ENCODE data around the gene INMT.
"Not testable (repeated sequence)": the region's sequence is repeated elsewhere in the genome, so short reads cannot be mapped to it uniquely, and the experiment has no call there.

The INMT gene

DNA sequence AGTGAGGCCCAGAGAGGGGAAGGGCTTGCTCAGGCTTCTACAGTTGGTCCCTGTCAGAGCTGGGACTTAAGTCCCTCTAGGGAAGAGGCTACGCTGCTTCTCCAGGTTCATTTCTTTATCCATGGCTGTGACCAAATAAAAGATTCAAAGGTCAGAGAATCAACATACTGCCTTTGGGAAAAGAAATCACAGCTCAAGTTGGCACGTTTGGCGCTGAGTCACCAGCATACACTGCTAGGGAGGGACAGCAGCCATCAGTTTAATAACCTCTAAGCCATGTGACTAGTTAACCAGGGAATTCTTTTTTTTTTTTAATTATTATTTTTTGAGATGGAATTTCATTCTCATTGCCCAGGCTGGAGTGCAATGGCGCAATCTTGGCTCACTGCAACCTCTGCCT is 41.3 kb upstream of the INMT start:
- H3K27me3 ChIP-seq (ENCODE audit: control insufficient read depth, insufficient read depth, low read length): no peaks in the 10 kb centered on the region
- no peak overlapping the region for H3K9ac ChIP-seq (ENCODE audit: low read depth, low read length)
- H3K4me1 ChIP-seq (ENCODE audit: control insufficient read depth, insufficient read depth, low read length): peaks cover 8% of the 10 kb centered on the region; the same call in 1 of the 2 replicates
- H3K9me3 ChIP-seq (ENCODE audit: control insufficient read depth, insufficient read depth, low read length): no peaks in the 10 kb centered on the region
- H3K4me3 ChIP-seq (ENCODE audit: low read depth, low read length): no peak overlapping the region
- H3K27ac ChIP-seq (ENCODE audit: low read depth, low read length): no peak overlapping the region
- H3K36me3 ChIP-seq (ENCODE audit: control insufficient read depth, insufficient read depth, low read length): no peaks in the 10 kb centered on the region

DNA sequence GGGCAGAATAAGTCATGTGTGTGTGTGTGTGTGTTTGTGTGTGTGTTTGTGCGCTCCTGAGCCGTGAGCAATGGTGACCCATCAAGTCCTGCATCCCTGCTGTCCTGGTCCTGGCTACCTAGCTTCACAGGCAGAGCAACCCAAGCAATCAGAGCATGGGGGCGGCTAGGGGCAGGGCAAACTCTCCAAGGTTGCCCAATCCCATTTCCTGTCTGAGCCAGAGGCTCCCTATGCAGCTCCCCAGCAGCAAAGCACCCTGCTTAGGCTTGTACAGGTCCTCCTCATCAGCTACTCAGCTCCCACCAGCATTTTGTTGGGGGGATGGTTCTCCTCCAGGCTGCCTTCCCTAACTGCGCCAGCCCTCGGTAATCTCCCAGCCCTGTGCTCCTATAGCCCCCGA is 38.5 kb upstream of the INMT start:
- peaks cover 8% of the 10 kb centered on the region; the same call in 1 of the 2 replicates for H3K4me1 ChIP-seq (ENCODE audit: control insufficient read depth, insufficient read depth, low read length)
- no peak overlapping the region for H3K9ac ChIP-seq (ENCODE audit: low read depth, low read length)
- no peaks in the 10 kb centered on the region for H3K27me3 ChIP-seq (ENCODE audit: control insufficient read depth, insufficient read depth, low read length)
- peaks cover 8% of the 10 kb centered on the region; the same call in 1 of the 2 replicates for H3K9me3 ChIP-seq (ENCODE audit: control insufficient read depth, insufficient read depth, low read length)
- H3K27ac ChIP-seq (ENCODE audit: low read depth, low read length): no peak overlapping the region
- no peak overlapping the region for H3K4me3 ChIP-seq (ENCODE audit: low read depth, low read length)
- no peaks in the 10 kb centered on the region for H3K36me3 ChIP-seq (ENCODE audit: control insufficient read depth, insufficient read depth, low read length)

DNA sequence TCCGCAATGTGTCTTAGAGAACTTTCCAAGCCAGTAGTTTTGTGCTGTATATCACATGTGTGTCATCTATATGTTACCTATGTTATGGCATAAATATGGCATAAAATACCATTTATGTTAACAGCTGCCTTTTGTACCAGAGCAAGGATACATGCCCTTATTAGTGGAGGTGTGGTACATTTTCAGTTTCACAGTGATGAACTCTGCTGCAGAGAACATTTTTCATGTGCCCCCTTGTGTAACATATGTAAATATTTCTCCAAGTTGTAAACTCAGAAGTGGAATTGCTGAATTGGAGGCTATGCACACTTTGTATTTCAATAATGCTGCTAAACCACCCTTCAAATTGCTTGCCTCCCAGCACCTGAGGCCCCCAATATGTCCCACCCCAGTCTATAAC is 37.8 kb upstream of the INMT start:
- Histone ChIP-seq H3K9ac (ENCODE audit: low read depth, low read length) (no peak overlapping the region), H3K9me3 (ENCODE audit: control insufficient read depth, insufficient read depth, low read length) (peaks cover 9% of the 10 kb centered on the region; the same call in 1 of the 2 replicates), H3K27me3 (ENCODE audit: control insufficient read depth, insufficient read depth, low read length) (no peaks in the 10 kb centered on the region), H3K27ac (ENCODE audit: low read depth, low read length) (no peak overlapping the region), H3K4me1 (ENCODE audit: control insufficient read depth, insufficient read depth, low read length) (peaks cover 8% of the 10 kb centered on the region; the same call in 1 of the 2 replicates), H3K36me3 (ENCODE audit: control insufficient read depth, insufficient read depth, low read length) (no peaks in the 10 kb centered on the region), H3K4me3 (ENCODE audit: low read depth, low read length) (no peak overlapping the region)

DNA sequence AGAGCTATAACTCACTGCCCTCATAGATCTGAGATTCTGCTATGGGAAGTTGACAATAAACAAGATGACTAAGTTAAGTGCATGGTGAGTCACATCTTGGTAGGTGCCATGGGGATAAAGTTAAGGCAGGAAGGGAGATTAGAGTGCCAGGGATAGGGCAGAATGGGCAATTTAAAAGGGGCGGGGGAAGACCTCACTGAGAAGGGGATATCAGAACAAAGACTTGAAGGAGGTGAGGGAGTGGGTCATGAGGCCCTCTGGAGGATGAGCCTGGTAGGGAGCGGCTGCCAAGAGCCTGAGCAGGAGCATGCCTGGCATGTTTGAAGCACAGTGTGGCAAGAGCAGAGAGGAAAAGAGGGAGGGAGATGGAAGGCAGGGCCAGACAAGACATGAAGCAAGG is 34.8 kb upstream of the INMT start:
- Histone ChIP-seq H3K4me1 (ENCODE audit: control insufficient read depth, insufficient read depth, low read length) (no peaks in the 10 kb centered on the region), H3K9me3 (ENCODE audit: control insufficient read depth, insufficient read depth, low read length) (peaks cover 9% of the 10 kb centered on the region; the same call in 1 of the 2 replicates), H3K9ac (ENCODE audit: low read depth, low read length) (no peak overlapping the region), H3K27me3 (ENCODE audit: control insufficient read depth, insufficient read depth, low read length) (no peaks in the 10 kb centered on the region), H3K27ac (ENCODE audit: low read depth, low read length) (no peak overlapping the region), H3K36me3 (ENCODE audit: control insufficient read depth, insufficient read depth, low read length) (no peaks in the 10 kb centered on the region), H3K4me3 (ENCODE audit: low read depth, low read length) (no peak overlapping the region)

DNA sequence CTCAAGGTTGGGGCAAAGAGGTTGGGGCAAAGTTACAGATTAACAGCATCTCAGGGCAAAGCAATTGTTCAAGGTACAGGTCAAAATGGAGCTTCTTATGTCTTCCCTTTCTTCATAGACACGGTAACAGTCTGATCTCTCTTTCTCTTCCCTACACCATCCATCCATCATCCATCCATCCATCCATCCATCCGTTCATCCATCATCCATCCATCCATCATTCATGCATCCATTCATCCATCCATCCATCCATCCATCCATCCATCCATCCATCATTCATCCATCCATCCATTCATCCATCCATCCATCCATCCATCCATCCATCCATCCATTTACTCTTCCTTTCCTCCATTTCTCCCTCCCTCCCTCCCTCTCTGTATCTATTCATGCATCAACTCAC is 32.5 kb upstream of the INMT start:
- H3K4me1 ChIP-seq (ENCODE audit: control insufficient read depth, insufficient read depth, low read length); H3K27me3 ChIP-seq (ENCODE audit: control insufficient read depth, insufficient read depth, low read length); H3K9me3 ChIP-seq (ENCODE audit: control insufficient read depth, insufficient read depth, low read length); H3K27ac ChIP-seq (ENCODE audit: low read depth, low read length); H3K9ac ChIP-seq (ENCODE audit: low read depth, low read length); H3K4me3 ChIP-seq (ENCODE audit: low read depth, low read length); H3K36me3 ChIP-seq (ENCODE audit: control insufficient read depth, insufficient read depth, low read length): not testable (repeated sequence)

DNA sequence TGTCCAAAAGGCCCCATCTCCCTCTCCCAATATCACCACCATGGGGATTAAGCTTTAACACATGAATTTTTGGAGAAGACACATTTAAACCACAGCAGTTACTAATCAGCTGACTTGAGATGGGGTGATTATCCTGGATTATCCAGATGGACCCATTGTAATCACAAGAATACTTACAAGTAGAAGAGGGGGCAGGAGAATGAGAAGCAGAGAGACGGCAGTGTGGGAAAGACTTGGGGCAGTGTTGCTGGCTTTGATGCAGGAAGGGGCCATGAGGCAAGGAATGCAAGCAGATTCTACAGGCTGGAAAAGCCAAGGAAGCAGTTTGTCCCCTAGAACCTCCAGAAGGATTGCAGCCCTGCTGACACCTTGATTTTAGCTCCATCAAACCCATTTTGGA is 30.7 kb upstream of the INMT start:
- Histone ChIP-seq H3K4me1 (ENCODE audit: control insufficient read depth, insufficient read depth, low read length) (no peaks in the 10 kb centered on the region), H3K36me3 (ENCODE audit: control insufficient read depth, insufficient read depth, low read length) (no peaks in the 10 kb centered on the region), H3K27me3 (ENCODE audit: control insufficient read depth, insufficient read depth, low read length) (no peaks in the 10 kb centered on the region; the same call in 1 of the 2 replicates), H3K4me3 (ENCODE audit: low read depth, low read length) (no peak overlapping the region), H3K27ac (ENCODE audit: low read depth, low read length) (no peak overlapping the region), H3K9me3 (ENCODE audit: control insufficient read depth, insufficient read depth, low read length) (peaks cover 9% of the 10 kb centered on the region; the same call in 1 of the 2 replicates), H3K9ac (ENCODE audit: low read depth, low read length) (no peak overlapping the region)

DNA sequence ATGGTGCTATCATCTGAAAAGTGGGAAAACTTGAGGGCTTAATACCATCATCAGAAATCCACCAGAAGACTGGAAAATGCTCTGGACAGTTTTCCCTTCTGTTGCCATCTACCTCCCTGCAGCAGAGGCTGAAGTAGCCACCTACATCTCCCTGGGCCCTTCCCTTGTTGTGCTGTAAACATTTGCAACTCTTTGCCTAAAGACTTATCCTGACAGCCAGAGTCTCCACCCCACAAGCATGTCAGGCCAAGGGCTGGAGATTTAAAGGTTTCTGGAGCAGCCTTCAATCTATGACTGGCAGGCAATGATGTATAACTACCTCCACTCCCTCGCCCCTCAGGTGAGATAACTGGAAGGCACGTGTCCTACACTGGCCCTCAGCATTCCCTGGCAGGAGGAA is 29.7 kb upstream of the INMT start:
- peaks cover 9% of the 10 kb centered on the region for H3K4me1 ChIP-seq (ENCODE audit: control insufficient read depth, insufficient read depth, low read length)
- H3K27me3 ChIP-seq (ENCODE audit: control insufficient read depth, insufficient read depth, low read length): no peaks in the 10 kb centered on the region; the same call in 1 of the 2 replicates
- no peak overlapping the region for H3K27ac ChIP-seq (ENCODE audit: low read depth, low read length)
- H3K4me3 ChIP-seq (ENCODE audit: low read depth, low read length): no peak overlapping the region
- peaks cover 9% of the 10 kb centered on the region; the same call in 1 of the 2 replicates for H3K9me3 ChIP-seq (ENCODE audit: control insufficient read depth, insufficient read depth, low read length)
- H3K9ac ChIP-seq (ENCODE audit: low read depth, low read length): no peak overlapping the region
- H3K36me3 ChIP-seq (ENCODE audit: control insufficient read depth, insufficient read depth, low read length): no peaks in the 10 kb centered on the region

DNA sequence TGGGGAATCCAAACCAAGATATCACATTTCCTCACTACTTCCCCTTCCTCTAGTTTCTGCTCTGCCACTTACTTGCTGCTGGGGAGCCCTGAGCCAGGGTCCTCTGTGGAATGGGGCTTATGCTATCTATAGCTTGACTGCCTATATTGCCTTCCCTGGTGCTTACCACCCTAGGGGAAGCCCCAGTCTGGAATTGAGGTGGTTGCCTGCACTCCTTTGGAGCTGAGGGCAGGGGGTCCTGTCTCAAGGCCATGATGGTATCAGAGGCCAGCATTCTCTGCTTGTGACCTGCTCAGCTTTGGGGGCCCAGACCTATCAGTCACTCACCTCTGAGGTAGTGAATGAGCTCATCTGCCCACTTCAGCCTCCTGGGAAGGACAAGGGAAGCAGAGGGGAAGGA is 29.3 kb upstream of the INMT start:
- peaks cover 14% of the 10 kb centered on the region for H3K4me1 ChIP-seq (ENCODE audit: control insufficient read depth, insufficient read depth, low read length)
- no peaks in the 10 kb centered on the region for H3K36me3 ChIP-seq (ENCODE audit: control insufficient read depth, insufficient read depth, low read length)
- H3K9me3 ChIP-seq (ENCODE audit: control insufficient read depth, insufficient read depth, low read length): peaks cover 8% of the 10 kb centered on the region; the same call in 1 of the 2 replicates
- no peak overlapping the region for H3K9ac ChIP-seq (ENCODE audit: low read depth, low read length)
- no peak overlapping the region for H3K27ac ChIP-seq (ENCODE audit: low read depth, low read length)
- H3K4me3 ChIP-seq (ENCODE audit: low read depth, low read length): no peak overlapping the region
- H3K27me3 ChIP-seq (ENCODE audit: control insufficient read depth, insufficient read depth, low read length): no peaks in the 10 kb centered on the region; the same call in 1 of the 2 replicates

DNA sequence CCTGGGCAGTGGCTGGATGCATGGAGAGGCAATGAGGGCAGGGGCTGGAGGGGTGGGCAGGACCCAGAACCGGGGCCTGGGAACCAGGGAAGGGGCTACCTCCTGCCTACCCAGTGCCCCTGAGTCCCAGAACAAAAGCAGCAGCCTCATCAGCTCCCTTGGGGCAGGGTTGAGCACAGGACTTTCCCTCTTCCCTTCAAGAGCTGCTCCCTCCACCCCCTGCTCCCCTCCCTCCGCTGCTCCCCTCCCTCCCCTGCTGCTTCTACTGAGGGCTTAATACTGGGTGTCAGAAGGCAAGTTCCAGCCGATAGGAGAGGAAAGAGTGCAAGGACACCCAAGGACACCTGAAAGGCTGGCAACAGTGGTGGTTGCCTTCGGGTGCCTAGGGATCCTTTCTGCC is 28.2 kb upstream of the INMT start:
- no peak overlapping the region for H3K9ac ChIP-seq (ENCODE audit: low read depth, low read length)
- H3K4me3 ChIP-seq (ENCODE audit: low read depth, low read length): no peak overlapping the region
- H3K27me3 ChIP-seq (ENCODE audit: control insufficient read depth, insufficient read depth, low read length): no peaks in the 10 kb centered on the region; the same call in 1 of the 2 replicates
- no peaks in the 10 kb centered on the region for H3K36me3 ChIP-seq (ENCODE audit: control insufficient read depth, insufficient read depth, low read length)
- H3K4me1 ChIP-seq (ENCODE audit: control insufficient read depth, insufficient read depth, low read length): peaks cover 19% of the 10 kb centered on the region
- no peak overlapping the region for H3K27ac ChIP-seq (ENCODE audit: low read depth, low read length)
- no peaks in the 10 kb centered on the region for H3K9me3 ChIP-seq (ENCODE audit: control insufficient read depth, insufficient read depth, low read length)

DNA sequence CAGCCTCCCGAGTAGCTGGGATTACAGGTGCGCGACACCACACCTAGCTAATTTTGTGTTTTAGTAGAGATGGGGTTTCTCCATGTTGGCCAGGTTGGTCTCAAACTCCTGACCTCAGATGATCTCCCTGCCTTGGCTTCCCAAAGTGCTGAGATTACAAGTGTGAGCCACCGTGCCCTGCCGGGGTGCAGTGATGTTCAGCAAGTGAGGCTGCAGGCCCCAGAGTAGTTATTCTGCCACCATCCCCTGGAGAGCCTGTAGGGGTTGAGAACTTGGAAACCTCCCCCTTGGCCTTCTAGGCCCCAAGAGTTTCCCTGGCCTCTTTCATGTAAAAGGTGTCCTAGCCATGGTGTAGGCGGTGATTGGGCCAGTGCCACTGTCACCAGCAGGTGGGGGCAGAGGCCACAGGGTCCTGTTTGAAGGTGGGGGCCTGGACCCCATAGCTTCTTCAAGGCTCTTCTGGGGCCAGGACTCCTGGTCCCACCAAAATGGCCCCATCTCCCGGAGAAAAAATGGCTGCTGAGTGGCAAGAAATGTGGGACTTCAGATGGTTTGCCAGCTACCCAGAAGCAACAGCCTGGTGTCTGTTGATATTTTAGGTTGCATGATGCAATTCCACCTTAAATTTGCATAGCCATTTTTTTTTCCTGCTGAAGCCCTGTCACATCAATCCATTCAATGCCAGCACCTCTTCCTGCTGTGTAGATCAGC is 25.5 kb upstream of the INMT start:
- Histone ChIP-seq H3K36me3 (ENCODE audit: control insufficient read depth, insufficient read depth, low read length) (no peaks in the 10 kb centered on the region), H3K27me3 (ENCODE audit: control insufficient read depth, insufficient read depth, low read length) (no peaks in the 10 kb centered on the region; the same call in 1 of the 2 replicates), H3K4me3 (ENCODE audit: low read depth, low read length) (no peak overlapping the region), H3K4me1 (ENCODE audit: control insufficient read depth, insufficient read depth, low read length) (peaks cover 22% of the 10 kb centered on the region), H3K9me3 (ENCODE audit: control insufficient read depth, insufficient read depth, low read length) (no peaks in the 10 kb centered on the region), H3K27ac (ENCODE audit: low read depth, low read length) (peak overlapping the region; percentile 59), H3K9ac (ENCODE audit: low read depth, low read length) (no peak overlapping the region)

DNA sequence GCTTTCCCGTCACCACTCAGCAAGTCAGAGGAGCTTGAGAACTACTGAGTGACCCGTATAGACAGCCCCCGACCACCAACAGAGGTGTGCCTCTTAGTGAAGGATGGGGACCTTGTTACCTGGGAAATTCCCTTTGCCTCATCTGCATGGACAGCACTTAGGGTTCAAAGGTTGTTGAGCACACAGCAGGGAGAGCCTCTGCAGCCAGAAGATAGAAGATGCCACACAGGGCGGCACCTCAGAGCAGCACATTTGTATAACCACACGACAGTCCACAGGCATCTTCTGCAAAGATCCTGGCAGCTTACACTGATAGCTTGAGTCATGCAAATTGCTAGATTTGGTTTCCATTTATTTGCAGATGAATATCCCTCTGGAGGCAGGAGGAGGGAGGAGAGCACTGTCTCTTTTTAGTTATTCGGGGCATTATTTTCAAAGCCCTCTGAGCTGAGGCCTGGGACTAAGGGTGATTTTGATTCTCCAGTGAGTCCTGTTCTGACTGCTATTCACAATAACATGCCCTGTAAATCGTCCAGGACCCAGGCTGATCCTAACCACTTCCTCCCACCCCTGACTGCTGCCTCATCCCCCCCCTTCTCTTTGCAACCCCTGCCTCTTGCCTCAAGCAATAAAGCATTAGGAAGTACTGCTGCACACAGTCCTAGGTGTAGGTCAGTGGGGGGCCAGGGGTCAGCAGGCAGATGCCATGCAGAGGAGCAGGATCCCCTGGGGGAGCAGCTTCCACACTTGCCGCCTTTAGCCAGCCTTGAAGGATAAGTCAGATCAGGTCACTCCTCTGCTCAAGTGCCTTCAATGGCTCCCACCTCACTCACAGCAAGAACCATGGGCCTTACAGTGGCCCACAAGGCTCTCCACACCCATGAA is 24.6 kb upstream of the INMT start:
- H3K9ac ChIP-seq (ENCODE audit: low read depth, low read length): no peak overlapping the region
- H3K27me3 ChIP-seq (ENCODE audit: control insufficient read depth, insufficient read depth, low read length): no peaks in the 10 kb centered on the region; the same call in 1 of the 2 replicates
- H3K27ac ChIP-seq (ENCODE audit: low read depth, low read length): peak overlapping the region; percentile 59
- no peak overlapping the region for H3K4me3 ChIP-seq (ENCODE audit: low read depth, low read length)
- no peaks in the 10 kb centered on the region for H3K36me3 ChIP-seq (ENCODE audit: control insufficient read depth, insufficient read depth, low read length)
- peaks cover 22% of the 10 kb centered on the region for H3K4me1 ChIP-seq (ENCODE audit: control insufficient read depth, insufficient read depth, low read length)
- H3K9me3 ChIP-seq (ENCODE audit: control insufficient read depth, insufficient read depth, low read length): no peaks in the 10 kb centered on the region

All from HUES48 (cell line).